ENCODE data around the gene MAP4. TPM values are rescaled to one million over a fixed set of nuclear protein-coding genes. Genes with fewer than 3 reads are reported as not detected.
A peak's percentile ranks its signal among the peaks of the same experiment; 100 is the strongest.

MAP4 gene
- total RNA-seq, 1 donor from 2014 or later: 166 TPM

GRCh38 chr3:47804577-47804976 lies 211.6 kb downstream of the MAP4 start:
- no peak for TF ChIP-seq CTCF (IDR thresholded peaks at IDR 0.05)
- intact Hi-C loops (cut with DNase I): loop anchor here (10.0 kb wide), 1 partner anchor 280 kb away; no protein-coding TSS in a partner anchor
- Histone ChIP-seq H3K4me1 (peaks cover 20% of the 10 kb centered on the region), H3K27ac (no peak overlapping the region), H3K27me3 (ENCODE audit: low read depth) (no peaks in the 10 kb centered on the region), H3K4me3 (no peak overlapping the region), H3K9me3 (no peaks in the 10 kb centered on the region), H3K36me3 (peaks cover 45% of the 10 kb centered on the region)
- DNase-seq (no peak), ATAC-seq (no peak)

GRCh38 chr3:47803480-47804025 lies 212.7 kb downstream of the MAP4 start:
- H3K4me1 ChIP-seq: peaks cover 20% of the 10 kb centered on the region
- peaks cover 35% of the 10 kb centered on the region for H3K36me3 ChIP-seq
- peak overlapping the region; percentile 98 for H3K27ac ChIP-seq
- no peaks in the 10 kb centered on the region for H3K9me3 ChIP-seq
- H3K4me3 ChIP-seq: peak overlapping the region; percentile 84
- DNase-seq (no peak), ATAC-seq (no peak)
- intact Hi-C loops (cut with DNase I): loop anchor here (10.0 kb wide), 1 partner anchor 279 kb away; no protein-coding TSS in a partner anchor
- no peak for TF ChIP-seq CTCF (IDR thresholded peaks at IDR 0.05)
- no peaks in the 10 kb centered on the region for H3K27me3 ChIP-seq (ENCODE audit: low read depth)

GRCh38 chr3:47802734-47803479 lies 213.3 kb downstream of the MAP4 start, which contains the start of gene DHX30:
TSS of gene DHX30 (plus strand) at chr3:47803138. CDS start at chr3:47810684, 7,546 bp downstream.
- intact Hi-C loops (cut with DNase I): loop anchor here (10.0 kb wide), 1 partner anchor 278 kb away; no protein-coding TSS in a partner anchor
- DNase-seq: peak; percentile 95
- Histone ChIP-seq H3K4me3 (peak within 1 kb of the TSS; percentile 84), H3K27me3 (ENCODE audit: low read depth) (no peaks in the 10 kb centered on the region), H3K9me3 (no peaks in the 10 kb centered on the region), H3K36me3 (peaks cover 28% of the 10 kb centered on the region), H3K27ac (peak within 1 kb of the TSS; percentile 98), H3K4me1 (peaks cover 20% of the 10 kb centered on the region)
- ATAC-seq: peak; percentile 95 to 97
- TF ChIP-seq CTCF (IDR thresholded peaks at IDR 0.05): no peak

Small RNAs within 50 kb of the gene (microRNA-seq; reads per million reads assigned to microRNA genes)
- 34.2 reads per million, percentile 36 among the genes with 10 or more reads in this experiment for gene MIR1226 (ENCODE audit: borderline number of aligned reads)

Other genes starting within 250 kb of the MAP4 start
- 53.9 TPM for gene SMARCC1, start 234.5 kb downstream of the MAP4 start, total RNA-seq
- 54.6 TPM for gene DHX30, start 213.3 kb downstream of the MAP4 start, total RNA-seq
- 0.83 TPM for gene CDC25A, start 172.0 kb upstream of the MAP4 start, total RNA-seq
- gene CAMP, start 207.1 kb upstream of the MAP4 start, total RNA-seq: 2.3 TPM
- 23.8 TPM for gene ZNF589, start 224.7 kb upstream of the MAP4 start, total RNA-seq